Superior temporal gyrus (tissue), 1 donor: ENCODE results near the gene MDM4.
A peak's percentile ranks its signal among the peaks of the same experiment; 100 is the strongest.

Experiments used
- DNase-seq: peaks from one replicate; pipeline ENCODE4 v3.0.0-alpha.2; 2016; ENCODE audit errors: extremely low spot score

The MDM4 gene

DNA sequence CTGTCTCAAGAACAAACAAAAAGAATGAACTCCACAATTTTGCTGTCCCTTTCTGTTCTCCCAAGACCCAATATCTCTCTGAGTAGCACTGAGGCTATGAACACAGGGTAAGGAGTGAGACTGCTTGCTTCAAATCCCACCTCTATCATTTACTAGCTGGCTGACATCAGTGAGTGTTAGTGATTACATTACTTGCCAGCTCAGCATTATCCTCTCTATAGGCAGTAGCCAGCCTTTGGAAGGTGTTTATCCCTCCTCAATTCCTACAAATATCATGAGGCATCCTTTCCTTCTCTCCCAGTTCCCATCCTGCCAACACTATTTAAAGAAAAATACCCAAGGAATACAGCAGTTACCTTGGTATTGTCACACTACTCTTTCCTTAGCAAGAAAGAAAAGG lies 24.6 kb upstream of the MDM4 start:
- no peak for DNase-seq

GRCh38 chr1:204493145-204493983 lies 22.8 kb upstream of the MDM4 start:
- peak; percentile 47 for DNase-seq

DNA sequence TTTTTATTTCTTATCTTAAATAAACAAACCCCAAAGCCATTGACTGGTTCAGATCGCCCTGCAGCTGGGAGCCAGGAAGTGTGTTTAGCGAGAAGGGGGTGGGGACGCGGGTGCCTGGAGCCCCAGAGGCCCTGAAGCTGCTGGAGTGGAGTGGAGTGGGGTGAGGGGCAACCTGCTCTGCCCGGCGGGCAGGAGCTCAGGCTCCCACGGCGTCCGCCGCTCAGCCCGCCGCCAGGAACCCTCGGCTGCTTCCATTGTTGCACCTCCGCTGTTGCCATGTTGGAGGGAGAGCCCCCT lies 22.3 kb upstream of the MDM4 start:
- peak; percentile 73 for DNase-seq

GRCh38 chr1:204494281-204495077 lies 21.7 kb upstream of the MDM4 start, which contains the start of gene PIK3C2B:
PIK3C2B (minus strand) TSS chr1:204494805; CDS start chr1:204469802, 25,003 bp downstream.
- DNase-seq, result peak; percentile 82

GRCh38 chr1:204495078-204495753 lies 21.0 kb upstream of the MDM4 start:
- peak; percentile 43 for DNase-seq

GRCh38 chr1:204495777-204496176 lies 20.4 kb upstream of the MDM4 start:
- DNase-seq, result no peak

- no peak for DNase-seq
Measured at GRCh38 chr1:204498981-204499380, 17.2 kb upstream of the MDM4 start.

DNA sequence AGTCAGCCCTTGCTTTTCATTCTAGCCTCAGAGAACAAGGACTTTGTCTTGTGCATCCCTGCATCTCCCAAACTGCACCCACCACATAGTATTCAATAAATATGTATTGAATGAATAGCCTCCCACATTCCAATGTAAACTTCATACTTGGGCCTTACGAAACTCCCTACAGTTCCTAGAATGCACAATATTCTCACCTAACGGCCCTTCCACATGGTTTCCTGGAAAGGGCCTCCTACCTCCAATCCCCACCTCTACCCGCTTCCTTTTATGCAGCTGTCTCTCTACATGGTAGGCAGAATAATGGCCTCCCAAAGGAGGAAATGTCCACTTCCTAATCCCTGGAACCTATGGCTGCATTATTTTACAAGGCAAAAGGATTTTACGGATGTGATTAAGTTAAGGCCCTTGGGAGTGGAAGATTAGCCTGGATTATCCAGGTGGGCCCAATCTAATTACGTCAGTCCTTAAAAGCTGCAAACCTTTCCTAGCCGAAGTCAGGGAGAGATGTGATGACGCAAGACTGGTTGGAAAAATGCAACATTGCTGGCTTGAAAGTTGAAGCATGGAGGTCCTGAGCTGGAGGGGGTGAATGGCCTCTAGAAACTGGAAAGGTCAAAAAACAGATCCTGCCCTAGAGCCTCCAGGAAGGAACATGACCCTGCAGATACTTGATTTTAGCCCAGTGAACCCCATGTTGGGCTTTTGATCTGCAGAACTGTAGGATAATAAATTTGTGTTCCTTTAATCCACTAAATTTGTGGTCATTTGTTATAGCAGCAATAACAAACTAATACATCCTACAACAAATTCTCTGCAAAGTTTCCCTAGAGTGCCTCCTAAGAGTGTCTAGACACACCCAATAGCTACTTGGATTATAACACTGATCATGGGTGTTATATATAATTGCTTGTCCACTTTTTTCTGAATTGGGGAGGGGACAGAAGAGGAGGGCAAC lies 16.4 kb upstream of the MDM4 start:
- DNase-seq, result no peak

- no peak for DNase-seq
Measured at GRCh38 chr1:204502241-204502640, 14.0 kb upstream of the MDM4 start.

DNA sequence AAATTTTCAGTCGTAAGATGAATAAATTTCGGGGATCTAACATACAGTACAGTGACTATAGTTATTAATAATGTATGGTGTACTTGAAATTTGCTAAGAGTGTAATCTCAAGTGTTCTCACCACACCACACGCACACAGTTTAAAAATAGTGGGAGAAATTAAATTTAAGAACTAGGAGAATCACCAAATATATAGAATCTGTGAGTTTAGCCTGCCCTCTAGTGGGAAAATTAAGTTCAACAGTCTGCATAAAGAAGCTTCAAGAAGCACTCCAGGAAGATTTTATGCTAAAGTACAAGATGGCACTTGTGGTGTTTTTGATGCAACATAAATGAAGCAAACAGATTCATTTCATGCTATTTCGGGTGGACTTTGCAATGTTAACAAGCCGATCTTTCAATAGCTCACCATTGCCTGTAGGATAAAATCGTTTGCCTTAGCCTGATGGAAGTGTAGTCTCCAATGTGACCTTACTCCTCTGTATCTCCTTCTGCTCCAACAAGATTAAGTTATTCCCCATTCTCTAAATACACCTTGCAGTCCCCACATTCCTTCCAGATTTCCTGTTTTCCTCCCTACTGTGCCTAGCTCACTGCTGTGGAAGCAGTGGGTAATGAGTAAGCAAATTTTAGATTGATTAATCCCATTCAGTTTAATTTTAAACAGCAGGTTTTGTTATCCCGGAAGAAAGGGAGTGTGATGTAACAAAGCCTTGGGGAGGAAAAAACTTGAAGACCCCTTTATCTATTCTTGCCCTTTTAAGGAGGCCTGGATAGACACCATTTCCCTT lies 12.9 kb upstream of the MDM4 start:
- DNase-seq, result peak; percentile 97

DNA sequence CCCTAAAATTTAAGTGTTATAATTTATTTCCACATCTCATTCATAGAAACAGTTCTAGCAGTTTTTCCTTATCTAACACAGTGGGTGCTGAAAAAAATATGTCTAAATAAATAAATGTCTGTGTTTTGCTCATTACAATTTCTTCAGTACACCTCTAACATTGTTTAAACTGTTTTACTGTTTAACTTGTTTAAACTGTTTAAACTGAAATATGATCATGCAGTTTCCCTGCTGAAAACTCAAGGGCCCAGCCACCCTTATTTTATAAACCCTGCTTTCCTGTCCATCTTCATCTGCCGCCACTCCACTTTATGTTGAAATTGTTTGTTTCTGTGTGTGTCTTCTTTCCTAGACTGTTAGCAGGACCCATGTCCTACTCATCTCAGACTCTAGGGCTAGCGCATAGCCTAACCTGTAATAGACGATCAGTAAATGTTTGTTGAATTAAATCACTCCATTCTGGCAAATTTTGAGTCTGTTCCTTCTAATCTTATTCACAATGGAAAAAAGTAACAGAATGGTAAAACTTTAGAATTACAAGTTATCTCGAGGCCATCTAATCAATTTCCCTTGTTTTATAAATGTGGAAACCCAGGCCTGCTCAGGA lies 12.2 kb upstream of the MDM4 start:
- no peak for DNase-seq

GRCh38 chr1:204505674-204506200 lies 10.5 kb upstream of the MDM4 start:
- DNase-seq, result no peak

DNA sequence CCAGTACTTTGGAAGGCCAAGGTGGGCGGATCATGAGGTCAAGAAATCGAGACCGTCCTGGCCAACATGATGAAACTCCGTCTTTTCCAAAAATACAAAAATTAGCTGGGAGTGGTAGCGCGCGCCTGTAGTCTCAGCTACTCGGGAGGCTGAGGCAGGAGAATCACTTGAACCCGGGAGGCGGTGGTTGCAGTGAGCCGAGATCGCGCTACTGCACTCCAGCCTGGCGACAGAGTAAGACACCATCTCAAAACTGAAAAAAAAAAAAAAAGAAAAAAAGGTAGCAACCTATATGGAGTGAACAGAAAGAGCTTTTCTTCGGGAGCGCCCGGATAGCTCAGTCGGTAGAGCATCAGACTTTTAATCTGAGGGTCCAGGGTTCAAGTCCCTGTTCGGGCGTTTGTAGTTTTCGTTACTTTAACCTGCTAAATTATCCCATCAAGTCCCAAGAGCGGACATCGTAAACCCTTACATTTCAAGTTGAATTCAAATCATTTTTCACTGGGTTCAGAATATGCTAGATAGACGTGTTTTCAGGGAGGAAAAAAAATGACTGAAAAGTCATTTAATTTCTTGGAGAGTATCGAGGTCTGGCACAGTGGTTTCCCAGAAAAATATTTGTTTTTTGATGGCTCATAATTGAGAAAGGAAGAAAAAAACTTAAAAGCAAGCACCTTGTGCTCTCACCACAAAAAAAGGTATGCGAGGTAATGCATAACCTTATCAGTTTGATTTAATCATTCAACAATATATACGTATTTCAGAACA lies 9.8 kb upstream of the MDM4 start:
- peak; percentile 97 for DNase-seq

DNA sequence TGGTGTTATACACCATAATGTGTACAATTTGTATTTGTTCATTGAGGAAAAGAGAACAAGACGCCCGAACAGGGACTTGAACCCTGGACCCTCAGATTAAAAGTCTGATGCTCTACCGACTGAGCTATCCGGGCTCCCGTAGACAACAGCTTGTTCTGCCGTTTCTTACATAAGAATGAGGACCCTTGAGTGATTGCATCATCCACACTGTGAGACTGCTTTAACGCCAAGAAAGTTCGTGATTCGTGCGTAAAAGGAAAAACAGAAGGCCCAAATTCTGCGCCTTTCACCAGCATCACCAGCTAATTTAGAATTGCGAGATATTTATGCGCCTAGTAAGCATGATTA lies 9.3 kb upstream of the MDM4 start:
- DNase-seq, result peak; percentile 99

- DNase-seq, result peak; percentile 47
Measured at GRCh38 chr1:204507317-204508105, 8.7 kb upstream of the MDM4 start.

- no peak for DNase-seq
Measured at GRCh38 chr1:204509186-204509635, 7.0 kb upstream of the MDM4 start.

DNA sequence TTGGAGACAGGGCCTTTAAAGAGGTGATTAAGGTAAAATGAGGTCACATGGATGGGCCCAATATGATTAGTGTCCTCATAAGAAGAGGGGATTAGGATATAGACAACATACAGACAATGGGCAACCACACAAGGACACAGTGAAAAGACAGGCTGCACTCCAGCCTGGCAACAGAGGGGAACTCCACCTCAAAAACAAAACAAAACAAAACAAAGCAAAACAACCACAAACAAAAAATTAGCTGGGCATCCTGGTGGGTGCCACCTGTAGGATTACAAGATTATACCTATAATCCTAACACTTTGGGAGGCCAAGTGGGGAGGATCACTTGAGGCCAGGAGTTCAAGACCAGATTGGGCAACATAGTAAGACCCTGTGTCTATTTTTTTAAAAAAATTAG lies 4.8 kb upstream of the MDM4 start:
- no peak for DNase-seq

DNA sequence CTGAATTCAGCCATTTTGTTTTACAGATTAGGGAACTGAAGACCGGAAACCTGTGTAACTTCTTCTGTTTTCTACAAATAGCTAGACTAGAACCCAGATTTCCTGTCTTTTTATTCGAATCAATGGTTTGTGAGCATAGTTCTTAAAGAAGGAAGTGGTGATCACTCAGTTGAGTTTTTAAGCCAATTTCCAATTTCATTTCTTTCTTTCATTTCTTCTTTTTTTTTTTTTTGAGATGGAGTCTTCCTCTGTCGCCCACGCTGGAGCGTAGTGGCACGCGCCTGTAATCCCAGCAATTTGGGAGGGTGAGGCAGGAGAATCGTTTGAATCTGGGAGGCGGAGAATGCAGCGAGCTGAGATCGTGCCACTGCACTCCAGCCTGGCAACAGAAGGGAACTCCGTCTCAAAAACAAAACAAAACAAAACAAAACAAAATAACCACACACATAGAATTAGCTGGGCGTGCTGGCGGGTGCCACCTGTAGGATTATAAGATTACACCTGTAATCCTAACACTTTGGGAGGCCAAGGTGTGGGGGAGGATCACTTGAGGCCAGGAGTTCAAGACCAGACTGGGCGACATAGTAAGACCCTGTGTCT lies 3.0 kb upstream of the MDM4 start:
- peak; percentile 54 for DNase-seq
